Right hindlimb (tissue), 1 donor: ENCODE measurements around the gene MTA2.

Source experiments
- DNase-seq: peaks from one replicate; pipeline ENCODE4 v3.0.0-alpha.2; 2018

MTA2 gene

GRCh38 chr11:62612366-62613290 is 11.0 kb upstream of the MTA2 start, which contains the start of the genes EML3 and ROM1:
TSS of gene EML3 (minus strand) at chr11:62612775. CDS start at chr11:62612457, 318 bp downstream.
TSS of gene ROM1 (plus strand) at chr11:62613257. CDS start at chr11:62613282, 25 bp downstream.
- DNase-seq = peak; percentile 96

GRCh38 chr11:62611705-62612365 is 10.2 kb upstream of the MTA2 start:
- peak; percentile 83 for DNase-seq

GRCh38 chr11:62610814-62611704 is 9.4 kb upstream of the MTA2 start:
- no peak for DNase-seq

GRCh38 chr11:62610403-62610802 is 8.7 kb upstream of the MTA2 start:
- DNase-seq = no peak

- no peak for DNase-seq
These were observed 7.1 kb upstream of the MTA2 start for GRCh38 chr11:62608776-62609175.

- no peak for DNase-seq
These were observed 6.0 kb upstream of the MTA2 start for GRCh38 chr11:62607714-62608113.

GRCh38 chr11:62605902-62606301 is 4.2 kb upstream of the MTA2 start:
- no peak for DNase-seq

- DNase-seq = no peak
These were observed 3.8 kb upstream of the MTA2 start for GRCh38 chr11:62605467-62605866.

- DNase-seq = no peak
These were observed 2.9 kb upstream of the MTA2 start for GRCh38 chr11:62604460-62605120.

GRCh38 chr11:62603776-62604299 is 2.2 kb upstream of the MTA2 start:
- DNase-seq = peak; percentile 37

GRCh38 chr11:62603072-62603408 is 1.4 kb upstream of the MTA2 start:
- no peak for DNase-seq

- peak; percentile 89 for DNase-seq
These were observed 741 bp upstream of the MTA2 start for GRCh38 chr11:62602141-62603071.

GRCh38 chr11:62601122-62601371 is 618 bp downstream of the MTA2 start:
- no peak for DNase-seq

- DNase-seq = no peak
These were observed 1.1 kb downstream of the MTA2 start for GRCh38 chr11:62600367-62601121.

GRCh38 chr11:62599901-62600300 is 1.8 kb downstream of the MTA2 start:
- DNase-seq = no peak

GRCh38 chr11:62599069-62599696 is 2.5 kb downstream of the MTA2 start:
- peak; percentile 97 for DNase-seq

- DNase-seq = peak; percentile 6
These were observed 6.5 kb downstream of the MTA2 start for GRCh38 chr11:62595124-62595523.

GRCh38 chr11:62593434-62594044 is 8.1 kb downstream of the MTA2 start:
- peak; percentile 65 for DNase-seq

GRCh38 chr11:62592989-62593421 is 8.7 kb downstream of the MTA2 start:
- no peak for DNase-seq
